BE2C (cell line): ENCODE measurements around the gene SIGLECL1.

ENCODE experiments used
- DNase-seq: peaks from one replicate; pipeline ENCODE4 v3.0.0-alpha.2; 2020
- H3K27me3 ChIP-seq: fragments of 250-450 bp; sonication (Bioruptor Pico); 2 replicates; pipeline ENCODE4 v1.5.1; 2020; ENCODE audit warnings: mild to moderate bottlenecking
- H3K36me3 ChIP-seq: fragments of 250-450 bp; sonication (Bioruptor Pico); 2 replicates; pipeline ENCODE4 v1.5.1; 2020; ENCODE audit warnings: mild to moderate bottlenecking
- H3K4me1 ChIP-seq: fragments of 250-450 bp; sonication (Bioruptor Pico); 2 replicates; pipeline ENCODE4 v1.5.1; 2020
- H3K4me3 ChIP-seq: 2 replicates; pipeline ENCODE4 v1.5.1; 2011; ENCODE audit warnings: low read depth, low read length
- H3K9me3 ChIP-seq: fragments of 250-450 bp; sonication (Bioruptor Pico); 2 replicates; pipeline ENCODE4 v1.5.1; 2020
- CTCF ChIP-seq: IDR thresholded peaks from 2 replicates; pipeline ENCODE4 v1.5.1; 2012; ENCODE audit warnings: mild to moderate bottlenecking, low read depth, low read length

Gene SIGLECL1

GRCh38 chr19:51272183-51272810, 21.4 kb downstream of the SIGLECL1 start:
- Histone ChIP-seq H3K4me1 (no peaks in the 10 kb centered on the region), H3K27me3 (no peaks in the 10 kb centered on the region)
- no peak for TF ChIP-seq CTCF

GRCh38 chr19:51274049-51274770, 23.3 kb downstream of the SIGLECL1 start:
- TF ChIP-seq CTCF: no peak
- H3K4me3 ChIP-seq: no peak overlapping the region
- no peaks in the 10 kb centered on the region for H3K9me3 ChIP-seq
- DNase-seq: no peak
- H3K27me3 ChIP-seq: peaks cover 4% of the 10 kb centered on the region; the same call in 1 of the 2 replicates
- H3K4me1 ChIP-seq: no peaks in the 10 kb centered on the region
- no peaks in the 10 kb centered on the region for H3K36me3 ChIP-seq

More at GRCh38 chr19:51272183-51272810, 21.4 kb downstream of the SIGLECL1 start:
- Histone ChIP-seq H3K4me3 (no peak overlapping the region), H3K36me3 (no peaks in the 10 kb centered on the region), H3K9me3 (no peaks in the 10 kb centered on the region)
- no peak for DNase-seq

GRCh38 chr19:51277112-51277511, 26.2 kb downstream of the SIGLECL1 start:
- H3K4me3 ChIP-seq: no peak overlapping the region
- peaks cover 4% of the 10 kb centered on the region; the same call in 1 of the 2 replicates for H3K27me3 ChIP-seq
- H3K4me1 ChIP-seq: no peaks in the 10 kb centered on the region
- no peaks in the 10 kb centered on the region for H3K36me3 ChIP-seq
- no peak for TF ChIP-seq CTCF
- no peak for DNase-seq
- no peaks in the 10 kb centered on the region for H3K9me3 ChIP-seq

- TF ChIP-seq CTCF: no peak
- Histone ChIP-seq H3K9me3 (no peaks in the 10 kb centered on the region), H3K27me3 (peaks cover 4% of the 10 kb centered on the region; the same call in 1 of the 2 replicates), H3K4me1 (no peaks in the 10 kb centered on the region), H3K4me3 (no peak overlapping the region), H3K36me3 (no peaks in the 10 kb centered on the region)
- DNase-seq: no peak
These were observed 31.5 kb downstream of the SIGLECL1 start for GRCh38 chr19:51282335-51282734.

DNA sequence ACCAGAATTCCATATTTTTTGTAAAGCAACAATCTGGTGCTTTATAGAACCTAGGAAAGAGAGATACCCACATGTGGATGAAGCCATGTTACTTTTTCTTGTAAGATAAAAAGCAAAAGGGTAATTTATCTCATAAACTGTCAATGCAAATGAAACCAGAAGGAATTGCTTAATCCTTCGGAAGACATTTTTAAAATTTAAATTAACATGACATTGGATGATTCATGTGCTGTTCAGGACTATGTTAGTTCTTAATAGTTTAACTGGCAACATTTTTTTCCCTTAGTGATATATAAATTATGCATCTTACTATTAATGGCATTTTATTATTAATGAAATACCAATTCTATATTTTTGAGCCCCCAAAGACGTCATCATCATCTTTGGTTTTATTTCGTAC, 34.8 kb downstream of the SIGLECL1 start:
- DNase-seq: no peak
- no peaks in the 10 kb centered on the region for H3K9me3 ChIP-seq
- H3K36me3 ChIP-seq: no peaks in the 10 kb centered on the region
- H3K4me1 ChIP-seq: no peaks in the 10 kb centered on the region
- no peak for TF ChIP-seq CTCF
- H3K4me3 ChIP-seq: no peak overlapping the region
- H3K27me3 ChIP-seq: no peaks in the 10 kb centered on the region; the same call in none of the 2 replicates

DNA sequence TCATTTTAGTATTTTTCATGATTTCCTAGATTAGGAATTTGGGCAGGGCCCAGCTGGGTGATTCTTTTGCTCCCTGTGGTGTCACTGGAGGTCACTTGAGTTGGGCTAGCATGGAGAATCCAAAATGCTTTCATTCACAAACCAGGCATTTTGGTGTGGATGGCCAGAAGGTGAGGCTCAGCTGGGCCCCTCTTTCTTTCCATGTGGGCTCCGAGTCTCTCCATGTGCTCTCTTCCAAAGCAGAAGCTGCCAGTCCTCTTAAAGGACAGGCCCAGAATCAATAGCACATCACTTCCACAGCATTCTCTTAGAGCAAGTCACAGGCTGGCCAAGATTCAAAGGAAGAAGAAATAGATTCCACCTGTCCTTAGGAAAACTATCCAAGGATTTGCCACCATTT, 38.8 kb downstream of the SIGLECL1 start:
- no peak for TF ChIP-seq CTCF
- H3K9me3 ChIP-seq: no peaks in the 10 kb centered on the region
- no peaks in the 10 kb centered on the region; the same call in 1 of the 2 replicates for H3K27me3 ChIP-seq

More for the DNA sequence above, 38.8 kb downstream of the SIGLECL1 start:
- no peak for DNase-seq
- Histone ChIP-seq H3K4me1 (no peaks in the 10 kb centered on the region), H3K4me3 (no peak overlapping the region), H3K36me3 (no peaks in the 10 kb centered on the region)
